Hepatocyte (in vitro differentiated cells): ENCODE data around the gene THBS2. TPM values are rescaled to one million over a fixed set of nuclear protein-coding genes. Genes with fewer than 3 reads are reported as not detected.
"Not testable (repeated sequence)": the region's sequence is repeated elsewhere in the genome, so short reads cannot be mapped to it uniquely, and the experiment has no call there.

ENCODE experiments used
- DNase-seq: peaks from one replicate; pipeline ENCODE4 v3.0.0-alpha.2; 2016; ENCODE audit warnings: low spot score
- H2AFZ ChIP-seq: fragments of 200-600 bp; sonication (generic); 2 replicates; pipeline ENCODE4 v1.6.0; 2016; ENCODE audit warnings: antibody characterized with exemption, mild to moderate bottlenecking
- H3K27ac ChIP-seq: fragments of 200-600 bp; sonication (generic); 2 replicates; pipeline ENCODE4 v1.5.1; 2016; ENCODE audit warnings: mild to moderate bottlenecking
- H3K27me3 ChIP-seq: fragments of 200-600 bp; sonication (generic); 2 replicates; pipeline ENCODE4 v1.6.1; 2016
- H3K36me3 ChIP-seq: fragments of 200-600 bp; sonication (generic); replicated peaks from 2 replicates; pipeline ENCODE4 v1.5.1; 2016; ENCODE audit warnings: low read depth; ENCODE audit not compliant: insufficient read depth
- H3K4me1 ChIP-seq: fragments of 200-600 bp; sonication (generic); 2 replicates; pipeline ENCODE4 v1.5.1; 2016; ENCODE audit warnings: mild to moderate bottlenecking, moderate library complexity; ENCODE audit not compliant: insufficient read depth
- H3K4me2 ChIP-seq: fragments of 200-600 bp; sonication (generic); 2 replicates; pipeline ENCODE4 v1.6.0; 2016
- H3K4me3 ChIP-seq: fragments of 200-600 bp; sonication (generic); 2 replicates; pipeline ENCODE4 v1.5.1; 2016; ENCODE audit warnings: mild to moderate bottlenecking
- H3K79me2 ChIP-seq: fragments of 200-600 bp; sonication (generic); 2 replicates; pipeline ENCODE4 v1.6.0; 2017; ENCODE audit warnings: mild to moderate bottlenecking
- H3K9me2 ChIP-seq: fragments of 200-600 bp; sonication (generic); replicated peaks from 2 replicates; pipeline ENCODE4 v1.6.0; 2017; ENCODE audit warnings: mild to moderate bottlenecking; ENCODE audit not compliant: insufficient read depth
- H3K9me3 ChIP-seq: fragments of 200-600 bp; sonication (generic); 2 replicates; pipeline ENCODE4 v1.5.1; 2016; ENCODE audit warnings: low read depth, mild to moderate bottlenecking
- H4K20me1 ChIP-seq: fragments of 200-600 bp; sonication (generic); 2 replicates; pipeline ENCODE4 v1.6.0; 2016; ENCODE audit warnings: mild to moderate bottlenecking; ENCODE audit not compliant: insufficient read depth, poor library complexity, severe bottlenecking
- CTCF ChIP-seq: fragments of 200-600 bp; sonication (generic); IDR thresholded peaks from 2 replicates; pipeline ENCODE4 v1.5.1; 2016; ENCODE audit warnings: antibody characterized with exemption, mild to moderate bottlenecking; ENCODE audit not compliant: poor library complexity
- EZH2 ChIP-seq: fragments of 200-600 bp; sonication (generic); IDR thresholded peaks from 2 replicates; pipeline ENCODE4 v1.6.1; 2016; ENCODE audit warnings: antibody characterized with exemption, mild to moderate bottlenecking, borderline replicate concordance
- EZH2phosphoT487 ChIP-seq: fragments of 200-600 bp; sonication (generic); IDR thresholded peaks from one replicate; pipeline ENCODE4 v1.6.1; 2018; ENCODE audit warnings: antibody characterized with exemption, mild to moderate bottlenecking, low read depth, moderate library complexity; ENCODE audit not compliant: unreplicated experiment, severe bottlenecking
- WGBS: methylation state at CpG from one replicate; pipeline ENCODE4 v1.1.6; 2016; ENCODE audit warnings: low lambda C conversion rate; ENCODE audit errors: missing lambda C conversion rate; 5-methylcytosine and 5-hydroxymethylcytosine counted together
- polyA plus RNA-seq: library from polyadenylated mRNA; unstranded; fragments of >200 nt; fragmentation: Nextera tagmentation; extraction: Ambion mirVana; gene quantifications from 2 replicates; pipeline ENCODE4 v1.2.1, GENCODE V29; 2016
- total RNA-seq: library from RNA; depleted of rRNA; stranded (reverse); fragments of >200 nt; gene quantifications from 2 replicates; pipeline ENCODE4 v1.2.3, GENCODE V29; 2014

Gene THBS2
- total and polyA plus RNA-seq, 2 experiments from 2014 or later = 3.9 to 5.5 TPM

DNA sequence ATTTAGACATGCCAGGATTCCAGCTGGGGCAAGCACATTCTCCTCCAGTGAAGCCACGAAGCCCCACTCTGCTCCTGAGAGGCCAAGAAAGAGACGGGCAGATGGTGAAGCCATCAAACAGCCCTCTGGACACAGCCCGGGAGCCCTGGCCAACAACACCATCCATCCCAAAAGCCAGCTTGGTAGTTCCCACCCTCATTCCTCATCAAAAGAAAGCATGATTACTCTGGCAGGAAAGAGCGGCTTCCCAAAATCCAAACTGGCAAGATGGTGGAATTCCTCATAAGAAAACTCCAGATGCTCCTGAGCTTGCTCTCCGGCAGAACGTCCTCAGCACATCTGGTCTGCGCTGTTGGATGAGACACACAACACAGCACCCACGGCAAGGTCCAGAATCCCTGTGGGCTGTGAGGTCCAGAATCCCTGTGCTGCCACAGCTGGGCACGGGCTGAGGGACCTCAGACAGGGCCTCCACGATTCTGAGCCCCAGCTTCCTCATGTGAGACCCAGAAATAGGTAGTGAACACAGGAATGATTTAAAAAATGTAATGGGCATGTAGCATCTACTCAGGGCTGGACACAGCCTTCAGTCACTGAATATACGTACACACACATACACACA, 52.6 kb downstream of the THBS2 start:
- Histone ChIP-seq H3K4me2 (no peak overlapping the region), H3K79me2 (no peaks in the 10 kb centered on the region), H3K4me3 (no peak overlapping the region), H3K9me2 (no peaks in the 10 kb centered on the region), H3K4me1 (no peaks in the 10 kb centered on the region), H4K20me1 (no peaks in the 10 kb centered on the region), H3K36me3 (no peaks in the 10 kb centered on the region), H3K27me3 (no peaks in the 10 kb centered on the region), H3K9me3 (no peaks in the 10 kb centered on the region), H3K27ac (no peak overlapping the region), H2AFZ (no peak overlapping the region)
- DNase-seq = no peak
- 88% methylated on average over 11 of the region's 11 CpGs for WGBS
- TF ChIP-seq CTCF = no peak
- no peak for TF ChIP-seq EZH2
- no peak for TF ChIP-seq EZH2phosphoT487

- Histone ChIP-seq H3K27ac (no peak overlapping the region), H2AFZ (no peak overlapping the region), H3K27me3 (no peaks in the 10 kb centered on the region), H3K36me3 (no peaks in the 10 kb centered on the region), H3K9me3 (no peaks in the 10 kb centered on the region), H3K4me2 (no peak overlapping the region), H3K4me1 (no peaks in the 10 kb centered on the region), H3K4me3 (no peak overlapping the region), H3K79me2 (no peaks in the 10 kb centered on the region), H3K9me2 (no peaks in the 10 kb centered on the region), H4K20me1 (no peaks in the 10 kb centered on the region)
- TF ChIP-seq CTCF (no peak), EZH2 (no peak), EZH2phosphoT487 (no peak)
- WGBS = 88% methylated on average over 9 of the region's 9 CpGs
- no peak for DNase-seq
Measured at GRCh38 chr6:169199625-169200335, 53.9 kb downstream of the THBS2 start.

DNA sequence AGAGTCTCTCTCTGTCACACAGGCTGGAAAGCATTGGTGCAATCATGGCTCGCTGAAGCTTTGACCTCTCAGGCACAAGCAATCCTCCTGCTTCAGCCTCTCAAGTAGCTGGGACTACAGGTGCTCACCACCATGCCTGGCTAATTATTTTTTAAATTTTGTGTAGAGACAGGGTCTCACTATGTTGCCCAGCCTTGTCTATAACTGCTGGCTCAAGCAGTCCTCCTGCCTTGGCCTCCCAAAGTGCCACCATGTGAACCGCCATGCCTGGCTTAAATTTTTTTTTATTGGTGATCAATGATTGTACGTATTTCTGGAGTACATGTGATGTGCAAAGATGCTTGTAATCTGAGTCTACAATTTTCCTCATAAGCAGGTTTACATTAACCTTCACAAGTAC, 54.8 kb downstream of the THBS2 start:
- 90% methylated on average over 3 of the region's 3 CpGs for WGBS

DNA sequence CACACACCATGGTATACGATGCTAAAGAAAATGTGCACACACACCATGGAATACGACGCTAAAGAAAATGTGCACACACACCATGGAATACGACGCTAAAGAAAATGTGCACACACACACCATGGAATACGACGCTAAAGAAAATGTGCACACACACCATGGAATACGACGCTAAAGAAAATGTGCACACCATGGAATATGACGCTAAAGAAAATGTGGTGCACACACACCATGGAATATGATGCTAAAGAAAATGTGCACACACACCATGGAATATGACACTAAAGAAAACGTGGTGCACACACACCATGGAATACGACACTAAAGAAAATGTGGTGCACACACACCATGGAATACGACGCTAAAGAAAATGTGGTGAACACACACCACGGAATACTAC, 55.7 kb downstream of the THBS2 start:
- H3K4me1 ChIP-seq, H3K79me2 ChIP-seq, H3K27me3 ChIP-seq, H4K20me1 ChIP-seq, H3K27ac ChIP-seq, DNase-seq, H3K4me3 ChIP-seq, H3K9me2 ChIP-seq, H3K9me3 ChIP-seq, H3K36me3 ChIP-seq, H2AFZ ChIP-seq, H3K4me2 ChIP-seq: not testable (repeated sequence)
- WGBS = 94% methylated on average over 14 of the region's 15 CpGs

More for the DNA sequence above, 54.8 kb downstream of the THBS2 start:
- no peaks in the 10 kb centered on the region for H3K4me1 ChIP-seq
- H3K4me3 ChIP-seq = no peak overlapping the region
- no peak for DNase-seq
- no peaks in the 10 kb centered on the region for H4K20me1 ChIP-seq
- no peak overlapping the region for H3K4me2 ChIP-seq
- no peaks in the 10 kb centered on the region for H3K36me3 ChIP-seq
- H3K79me2 ChIP-seq = no peaks in the 10 kb centered on the region
- TF ChIP-seq EZH2phosphoT487 (no peak), CTCF (no peak), EZH2 (no peak)
- H3K9me2 ChIP-seq = no peaks in the 10 kb centered on the region
- no peaks in the 10 kb centered on the region for H3K27me3 ChIP-seq
- H3K9me3 ChIP-seq = no peaks in the 10 kb centered on the region
- no peak overlapping the region for H3K27ac ChIP-seq
- H2AFZ ChIP-seq = no peak overlapping the region

DNA sequence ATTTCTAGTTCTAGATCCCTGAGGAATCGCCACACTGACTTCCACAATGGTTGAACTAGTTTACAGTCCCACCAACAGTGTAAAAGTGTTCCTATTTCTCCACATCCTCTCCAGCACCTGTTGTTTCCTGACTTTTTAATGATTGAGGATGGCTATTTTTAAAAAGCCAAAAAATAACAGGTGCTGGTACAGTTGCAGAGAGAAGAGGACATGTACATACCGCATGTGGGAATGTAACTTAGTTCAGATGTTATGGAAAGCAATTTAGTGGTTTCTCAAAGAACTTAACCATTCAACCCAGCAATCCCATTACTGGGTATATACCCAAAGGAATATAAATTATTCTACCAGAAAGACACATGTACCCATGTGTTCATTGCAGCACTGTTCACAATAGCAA, 57.4 kb downstream of the THBS2 start:
- not testable (repeated sequence) for H3K4me1 ChIP-seq, H4K20me1 ChIP-seq, H3K27ac ChIP-seq, H3K36me3 ChIP-seq, H3K79me2 ChIP-seq, H3K9me2 ChIP-seq, H2AFZ ChIP-seq, H3K4me2 ChIP-seq, H3K4me3 ChIP-seq, DNase-seq, H3K9me3 ChIP-seq, H3K27me3 ChIP-seq
- WGBS = 79% methylated on average over 2 of the region's 2 CpGs
